Midbrain (tissue), 1 donor: ENCODE measurements around the gene GNAI1.

Experiments used
- DNase-seq: peaks from one replicate; lab custom pipeline; 2025; lab: John Stamatoyannopoulos, UW

The GNAI1 gene

GRCh38 chr7:80159802-80160201, 25.2 kb downstream of the GNAI1 start:
- no peak for DNase-seq

GRCh38 chr7:80161466-80161865, 26.8 kb downstream of the GNAI1 start:
- DNase-seq, result no peak

GRCh38 chr7:80165177-80165576, 30.5 kb downstream of the GNAI1 start:
- no peak for DNase-seq

DNA sequence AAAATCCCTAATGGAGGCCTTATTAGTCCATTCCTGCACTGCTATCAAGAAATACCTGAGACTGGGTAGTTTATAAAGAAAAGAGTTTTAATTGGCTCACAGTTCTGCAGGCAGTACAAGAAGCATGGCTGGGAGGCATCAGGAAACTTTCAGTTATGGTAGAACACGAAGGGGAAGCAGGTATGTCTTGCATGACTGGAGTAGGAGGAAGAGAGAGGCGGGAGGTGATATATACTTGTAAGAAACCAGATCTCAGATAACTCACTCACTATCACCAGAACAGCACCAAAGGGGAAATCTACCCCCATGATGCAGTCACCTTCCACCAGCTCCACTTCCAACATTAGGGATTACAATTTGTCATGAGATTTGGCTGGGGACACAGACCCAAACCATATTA, 35.8 kb downstream of the GNAI1 start:
- DNase-seq, result no peak

DNA sequence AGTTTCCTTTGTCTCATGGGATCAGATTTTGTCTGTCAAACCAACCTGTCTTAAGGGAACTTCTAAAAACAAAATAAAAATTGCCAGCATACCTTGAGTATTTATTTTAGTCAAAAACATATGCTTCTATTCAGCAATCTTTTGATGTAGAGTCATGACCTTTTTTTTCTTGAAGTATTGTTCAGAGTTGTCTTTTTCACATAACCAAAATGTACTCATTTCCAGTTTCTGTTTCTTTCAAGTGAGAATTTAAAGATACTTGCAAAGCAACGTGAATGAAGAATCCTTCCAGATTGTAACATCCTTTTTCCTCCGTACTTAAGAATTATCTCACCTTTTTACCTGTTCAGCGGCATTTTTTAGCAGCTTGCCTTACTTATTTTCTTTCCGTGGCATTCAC, 37.8 kb downstream of the GNAI1 start:
- DNase-seq, result no peak

DNA sequence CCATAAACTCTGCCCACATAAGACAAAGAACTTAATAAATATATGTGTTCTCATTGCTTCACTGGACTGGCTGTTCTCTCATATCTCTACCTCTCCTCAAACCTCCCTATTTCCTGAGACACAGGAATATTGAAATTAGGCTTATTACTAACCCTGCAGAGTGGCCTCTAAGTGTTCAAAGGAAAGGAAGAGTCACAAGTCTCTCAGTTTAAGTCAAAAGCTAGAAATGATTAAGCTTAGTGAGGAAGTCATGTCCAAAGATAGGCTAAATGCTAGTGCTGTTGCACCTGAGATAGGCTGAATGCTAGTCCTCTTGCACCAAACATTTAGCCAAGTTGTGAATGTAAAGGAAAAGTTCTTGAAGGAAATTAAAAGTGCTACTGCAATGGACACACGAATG, 41.1 kb downstream of the GNAI1 start:
- no peak for DNase-seq

- peak; percentile 53 for DNase-seq
Measured at GRCh38 chr7:80181411-80181810, 46.8 kb downstream of the GNAI1 start.

GRCh38 chr7:80182630-80183276, 48.1 kb downstream of the GNAI1 start:
- DNase-seq, result no peak

DNA sequence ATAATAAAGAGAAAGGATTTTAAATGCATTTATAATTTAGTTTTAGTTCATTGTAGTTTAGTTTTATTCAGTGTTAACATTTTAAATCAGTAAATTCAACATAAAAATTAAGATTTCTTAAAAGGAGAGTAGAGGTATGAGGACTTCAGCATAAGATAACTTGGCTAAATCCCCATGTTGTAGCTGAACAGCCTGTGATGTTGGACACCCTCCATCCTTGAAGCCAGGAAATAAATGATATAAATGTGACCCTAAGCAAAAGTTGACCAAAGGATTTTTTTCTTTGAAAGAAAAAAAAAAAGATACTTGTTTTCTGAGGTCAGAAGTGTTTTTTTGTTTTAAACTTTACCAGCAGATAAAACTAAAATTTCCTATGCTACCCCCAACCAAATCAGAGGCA, 48.7 kb downstream of the GNAI1 start:
- no peak for DNase-seq

- DNase-seq, result no peak
Measured at GRCh38 chr7:80183900-80184685, 49.5 kb downstream of the GNAI1 start.

DNA sequence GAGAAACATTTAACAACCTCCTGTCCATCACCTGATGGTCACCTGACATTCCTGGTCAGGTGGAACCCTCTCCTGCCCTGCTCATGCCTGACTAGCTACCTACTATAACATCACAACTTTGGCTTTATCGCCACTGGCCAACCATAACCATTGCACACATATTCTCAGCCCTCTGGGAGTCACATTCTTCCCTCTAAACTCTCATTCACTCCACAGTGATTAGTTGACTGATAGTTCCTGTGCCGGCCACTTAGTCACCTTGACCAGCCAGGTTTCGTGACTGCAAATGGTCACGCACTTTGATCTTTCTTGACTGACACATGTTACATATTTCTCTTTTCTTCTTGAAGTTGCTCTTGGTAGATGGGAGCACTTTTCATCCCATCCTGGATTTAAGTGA, 50.1 kb downstream of the GNAI1 start:
- no peak for DNase-seq

- DNase-seq, result peak; percentile 31
Measured at GRCh38 chr7:80185571-80185970, 50.9 kb downstream of the GNAI1 start.

- peak; percentile 78 for DNase-seq
Measured at GRCh38 chr7:80186721-80187120, 52.1 kb downstream of the GNAI1 start.

DNA sequence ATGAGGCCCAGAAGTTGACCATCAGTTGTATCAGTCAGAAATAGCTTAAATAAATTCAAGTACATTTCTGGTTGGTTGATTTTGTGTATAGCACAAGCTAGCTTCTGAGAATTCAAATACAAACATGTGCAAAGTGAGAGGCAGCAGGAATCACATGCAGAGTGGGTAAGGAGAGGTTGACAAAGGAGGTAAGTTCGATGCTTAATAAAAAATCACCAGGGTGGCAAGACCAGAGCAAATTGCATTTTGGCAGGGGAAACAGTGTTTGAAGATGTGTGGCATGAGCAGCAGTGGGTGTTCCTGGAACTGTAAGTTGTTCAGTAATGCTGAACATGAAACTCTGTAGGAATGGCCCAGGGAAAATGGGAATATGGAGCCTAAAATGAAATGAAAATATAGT, 52.6 kb downstream of the GNAI1 start:
- DNase-seq, result no peak

DNA sequence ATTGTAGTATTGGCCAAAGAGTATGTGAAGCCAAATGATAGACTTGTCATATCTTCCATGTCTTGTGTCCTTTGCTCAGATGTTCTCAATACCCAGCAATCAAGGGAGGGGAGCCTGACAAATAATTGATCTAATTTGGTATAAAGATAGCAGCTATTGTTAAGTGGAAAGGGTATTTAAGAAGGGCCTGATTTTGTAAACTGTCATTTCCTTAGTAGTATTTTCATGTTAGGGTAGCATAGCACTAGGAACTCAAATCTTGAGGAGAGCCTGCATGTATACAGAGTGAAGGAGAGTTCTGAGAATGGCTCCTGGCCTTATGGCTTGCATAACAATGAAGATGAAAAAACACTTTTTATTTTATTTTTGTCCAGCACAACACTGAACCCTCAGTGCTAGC, 53.1 kb downstream of the GNAI1 start:
- DNase-seq, result no peak

- DNase-seq, result no peak
Measured at GRCh38 chr7:80189638-80190037, 55.0 kb downstream of the GNAI1 start.

DNA sequence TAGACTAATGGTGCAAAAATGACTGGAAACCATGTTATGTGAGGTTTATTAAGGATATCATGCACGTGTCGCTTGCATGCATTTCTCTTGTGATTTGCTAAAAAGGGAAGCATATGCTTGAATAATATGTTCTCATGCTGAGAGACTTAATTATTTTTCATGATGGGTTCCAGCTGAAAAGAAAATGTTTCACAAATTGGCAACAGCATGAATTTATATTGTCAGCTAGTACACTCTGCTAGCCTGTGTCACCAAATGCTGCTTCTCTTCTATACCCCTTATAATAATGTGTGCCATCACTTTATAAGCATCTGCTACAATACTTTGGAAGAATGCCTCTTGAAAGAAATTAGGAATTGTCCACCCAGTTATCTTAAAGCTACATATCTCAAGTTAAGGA, 63.0 kb downstream of the GNAI1 start:
- no peak for DNase-seq

- DNase-seq, result no peak
Measured at GRCh38 chr7:80199051-80199450, 64.4 kb downstream of the GNAI1 start.

DNA sequence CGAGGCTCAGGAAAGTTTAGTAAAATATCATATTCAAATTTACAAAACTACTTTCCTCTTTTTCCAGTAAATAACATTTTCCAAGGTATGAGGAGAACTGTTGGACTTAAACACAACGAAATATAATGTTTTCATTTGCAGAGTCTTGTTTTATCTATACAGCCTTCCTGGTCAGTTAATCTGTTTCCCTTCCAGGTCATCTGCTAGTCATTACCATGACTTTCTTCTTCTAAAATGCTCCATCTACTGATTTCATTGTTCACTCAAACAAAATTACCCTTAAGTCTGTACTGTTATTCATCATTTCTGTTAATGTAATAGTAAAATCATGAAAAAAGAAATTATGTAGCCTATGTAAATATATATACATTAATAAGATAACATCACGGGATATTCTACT, 69.8 kb downstream of the GNAI1 start:
- no peak for DNase-seq

GRCh38 chr7:80204919-80205318, 70.3 kb downstream of the GNAI1 start:
- DNase-seq, result no peak

GRCh38 chr7:80206763-80207162, 72.1 kb downstream of the GNAI1 start:
- no peak for DNase-seq

- no peak for DNase-seq
Measured at GRCh38 chr7:80207501-80207900, 72.9 kb downstream of the GNAI1 start.

DNA sequence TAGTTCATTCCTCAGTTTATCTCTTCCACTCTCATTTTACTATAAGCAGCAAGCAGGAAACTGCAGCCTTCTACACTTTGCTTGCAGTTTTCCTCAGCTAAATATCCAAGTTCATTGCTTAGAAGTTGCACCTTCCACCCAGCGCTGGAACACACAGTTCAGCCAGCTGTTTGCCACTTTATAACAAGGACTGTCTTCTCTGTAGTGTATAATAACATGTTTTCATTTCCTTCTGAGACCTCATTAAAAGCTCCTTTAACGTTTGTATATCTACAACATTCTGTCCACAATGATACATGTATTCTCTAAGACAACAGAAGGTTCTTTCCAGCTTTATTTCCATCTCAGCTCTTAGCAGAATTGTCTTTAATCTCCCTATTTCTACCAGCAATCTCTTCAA, 74.1 kb downstream of the GNAI1 start:
- DNase-seq, result no peak

- DNase-seq, result no peak
Measured at GRCh38 chr7:80210400-80210799, 75.8 kb downstream of the GNAI1 start.
